HepG2 (cell line): ENCODE data around the gene GPR37L1. TPM values are rescaled to one million over a fixed set of nuclear protein-coding genes. Genes with fewer than 3 reads are reported as not detected.

Experiments used
- ATAC-seq: fragments of 200-7000 bp; cut with Tn5 transposase; 3 replicates; pipeline ENCODE4 v1.9.1; 2020; ENCODE audit warnings: mild to moderate bottlenecking, moderate library complexity
- BruUV-seq: library from RNA; stranded (reverse); fragments of 400-500 nt; replicated peaks from 2 replicates; lab custom pipeline; 2021; lab: Mats Ljungman, UMichigan
- CTCF ChIA-PET: fragments of 300-600 bp; formaldehyde crosslinking; extraction: SDS; loops from one replicate; lab custom pipeline; 2021; ENCODE audit warnings: low total read pairs, inconsistent platforms, low intra/inter-chr PET ratio; lab: Yijun Ruan, JAX
- POLR2A ChIA-PET: fragments of 350-600 bp; sonication (Branson Sonifier 250); formaldehyde crosslinking; loops from one replicate; lab custom pipeline; 2020; ENCODE audit warnings: antibody characterized with exemption, inconsistent platforms; lab: Yijun Ruan, JAX
- DNase-seq: peaks from one replicate; pipeline ENCODE4 v3.0.0-alpha.2; 2015; ENCODE audit warnings: low spot score
- FAIRE-seq: peaks from 3 replicates; lab custom pipeline; 2011; peaks lifted over from hg19 to GRCh38; lab: Jason Lieb, UNC
- H2AFZ ChIP-seq: one replicate; pipeline ENCODE4 v1.6.1; 2011; ENCODE audit warnings: low read length, inconsistent platforms
- H3K27ac ChIP-seq: fragments of 300-600 bp; 3 replicates; pipeline ENCODE4 v1.8.0; 2011; ENCODE audit warnings: mixed run types, mild to moderate bottlenecking, mixed read lengths, low read length, inconsistent platforms; ENCODE audit not compliant: insufficient read depth; ENCODE audit errors: extremely low read length
- H3K27me3 ChIP-seq, 2 experiments: fragments of 200-600 bp in 1 of 2; 2 replicates in 1 of 2; 3 replicates in 1 of 2; pipeline versions ENCODE4 v1.6.0 to v1.8.0; 2011; ENCODE audit warnings: low read length in 2 of 2, mild to moderate bottlenecking in 2 of 2, moderate library complexity in 2 of 2, inconsistent platforms in 1 of 2; ENCODE audit not compliant: insufficient read depth in 2 of 2, control insufficient read depth in 1 of 2
- H3K36me3 ChIP-seq, 2 experiments: fragments of 200-600 bp in 1 of 2; replicated peaks in 1 of 2; 2 replicates in 1 of 2; 3 replicates in 1 of 2; pipeline versions ENCODE4 v1.5.1 to v1.8.0; 2011; ENCODE audit warnings: low read length in 2 of 2, inconsistent platforms in 1 of 2; ENCODE audit not compliant: insufficient read depth in 2 of 2, control insufficient read depth in 1 of 2
- H3K4me1 ChIP-seq: 2 replicates; pipeline ENCODE4 v1.5.1; 2012; ENCODE audit warnings: low read length, inconsistent platforms; ENCODE audit not compliant: insufficient read depth
- H3K4me2 ChIP-seq: 2 replicates; pipeline ENCODE4 v1.6.0; 2011; ENCODE audit warnings: low read depth, low read length, inconsistent platforms
- H3K4me3 ChIP-seq, 3 experiments: fragments of 200-600 bp in 1 of 3; sonication (generic), shearing (Covaris generic) in 1 of 3; replicated peaks in 1 of 3; 2 replicates each; pipeline ENCODE4 v1.5.1; 2011 to 2016; ENCODE audit warnings: low read length in 3 of 3, inconsistent platforms in 2 of 3, low read depth in 2 of 3, mild to moderate bottlenecking in 2 of 3, control low read depth in 1 of 3, mixed read lengths in 1 of 3; ENCODE audit not compliant: insufficient read depth in 1 of 3
- H3K79me2 ChIP-seq: one replicate; pipeline ENCODE4 v1.6.1; 2011; ENCODE audit warnings: low read length, inconsistent platforms; ENCODE audit not compliant: insufficient read depth
- H3K9ac ChIP-seq: 2 replicates; pipeline ENCODE4 v1.6.0; 2011; ENCODE audit warnings: mild to moderate bottlenecking, low read depth, low read length, inconsistent platforms; ENCODE audit not compliant: insufficient read depth
- H3K9me3 ChIP-seq: 2 replicates; pipeline ENCODE4 v1.5.1; 2012; ENCODE audit warnings: mild to moderate bottlenecking, low read length
- H4K20me1 ChIP-seq: 2 replicates; pipeline ENCODE4 v1.6.0; 2011; ENCODE audit warnings: inconsistent platforms, mild to moderate bottlenecking, low read length, moderate library complexity; ENCODE audit not compliant: insufficient read depth
- AKAP8 ChIP-seq: sonication (generic); formaldehyde crosslinking; IDR thresholded peaks from 2 replicates; pipeline ENCODE4 v1.5.1; 2020; ENCODE audit warnings: mild to moderate bottlenecking, missing genetic modification reagents
- KAT2B ChIP-seq: fragments of 150-350 bp; IDR thresholded peaks from 2 replicates; pipeline ENCODE4 v1.6.1; 2014; ENCODE audit warnings: low read depth, low read length, borderline replicate concordance
- MED1 ChIP-seq: sonication (generic); formaldehyde crosslinking; IDR thresholded peaks from 2 replicates; pipeline ENCODE4 v1.4.0; 2020; ENCODE audit warnings: missing genetic modification reagents
- NCOA5 ChIP-seq: sonication (generic); formaldehyde crosslinking; IDR thresholded peaks from 2 replicates; pipeline ENCODE4 v1.4.0; 2020; ENCODE audit warnings: missing genetic modification reagents
- PTBP1 ChIP-seq: fragments of 200-400 bp; formaldehyde crosslinking; IDR thresholded peaks from 2 replicates; pipeline ENCODE4 v1.6.1; 2018; ENCODE audit warnings: low read length, low read depth; ENCODE audit not compliant: poor library complexity, severe bottlenecking
- SMARCC2 ChIP-seq: fragments of 450-650 bp; IDR thresholded peaks from 2 replicates; pipeline ENCODE4 v1.6.1; 2017; ENCODE audit warnings: antibody characterized with exemption, mild to moderate bottlenecking
- TGIF2 ChIP-seq: IDR thresholded peaks from 2 replicates; pipeline ENCODE4 v1.6.1; 2016; ENCODE audit warnings: control low read depth, missing compliant biosample characterization
- ZMYM3 ChIP-seq: sonication (generic); formaldehyde crosslinking; IDR thresholded peaks from 2 replicates; pipeline ENCODE4 v1.5.1; 2020; ENCODE audit warnings: mild to moderate bottlenecking, missing genetic modification reagents
- ZNF644 ChIP-seq: IDR thresholded peaks from 2 replicates; pipeline ENCODE4 v1.6.1; 2016; ENCODE audit warnings: low read depth
- WGBS: methylation state at CpG from one replicate; pipeline ENCODE4 v1.1.6; 2017; ENCODE audit warnings: low lambda C conversion rate; 5-methylcytosine and 5-hydroxymethylcytosine counted together
- in situ Hi-C: cut with HindIII; loops from 2 replicates; pipeline ENCODE4 v1.10.0; 2017; ENCODE audit warnings: low pct_unique_long_range_greater_than_20kb; ENCODE audit not compliant: extremely low pct_ligation_motif_present
- intact Hi-C: fragments of 100-400 bp; cut with micrococcal nuclease; formaldehyde crosslinking; loops from one replicate; pipeline ENCODE4 v1.10.0; 2022; ENCODE audit not compliant: unreplicated experiment
- polyA plus RNA-seq, 8 experiments: library from polyadenylated mRNA; depleted of rRNA in 3 of 8; stranded (reverse) in 7 of 8; unstranded in 1 of 8; fragments of >200 nt; fragmentation: Illumina TruSeq in 4 of 8; extraction: Trizol in 4 of 8; gene quantifications; 2 replicates each; pipeline versions ENCODE4 v1.2.1 to v1.2.3, GENCODE V29; 2011 to 2016; ENCODE audit warnings: low read depth in 4 of 8, missing spikeins in 1 of 8, mixed read lengths in 1 of 8; ENCODE audit not compliant: insufficient read depth in 1 of 8
- total RNA-seq, 5 experiments: library from RNA; depleted of rRNA; stranded (reverse); fragments of >200 nt; fragmentation: Illumina TruSeq; extraction: Trizol; gene quantifications; 2 replicates each; pipeline ENCODE4 v1.2.3, GENCODE V29; 2016; ENCODE audit warnings: low read depth in 1 of 5
- TF ChIP-seq, protein P1 (sequence below): sonication (generic); formaldehyde crosslinking; IDR thresholded peaks from 2 replicates; pipeline ENCODE4; 2020; ENCODE audit warnings: missing genetic modification reagents, mild to moderate bottlenecking, borderline replicate concordance
- TF ChIP-seq, protein P2 (sequence below): sonication (generic); formaldehyde crosslinking; IDR thresholded peaks from 2 replicates; pipeline ENCODE4 v1.8.0; 2022; ENCODE audit warnings: missing genetic modification reagents, mild to moderate bottlenecking, inconsistent platforms, borderline replicate concordance
- TF ChIP-seq, protein P3 (sequence below): sonication (generic); formaldehyde crosslinking; conservative IDR thresholded peaks from 2 replicates; pipeline ENCODE4 v1.4.0; 2020; ENCODE audit warnings: missing genetic modification reagents

The GPR37L1 gene
- total and polyA plus RNA-seq, 2 of the 13 experiments (the other 11 are each of a cell fraction or from before 2014, with no cell fraction given): 0.13 TPM; not detected in 1

- Histone ChIP-seq H3K27ac (no peak overlapping the region), H3K4me1 (peaks cover 65% of the 10 kb centered on the region), H3K9ac (no peak overlapping the region), H2AFZ (no peak overlapping the region), H3K9me3 (no peaks in the 10 kb centered on the region), H3K4me3 (no peak overlapping the region), H3K36me3 (no peaks in the 10 kb centered on the region), H3K4me2 (no peak overlapping the region), H3K79me2 (no peaks in the 10 kb centered on the region), H4K20me1 (no peaks in the 10 kb centered on the region), H3K27me3 (no peaks in the 10 kb centered on the region)
- in situ Hi-C loops (no loop called here), intact Hi-C loops (no loop called here)
- no peak for FAIRE-seq
- no peak for TF ChIP-seq ZNF644
- no peak for TF ChIP-seq KAT2B
- TF ChIP-seq, protein P1, sequence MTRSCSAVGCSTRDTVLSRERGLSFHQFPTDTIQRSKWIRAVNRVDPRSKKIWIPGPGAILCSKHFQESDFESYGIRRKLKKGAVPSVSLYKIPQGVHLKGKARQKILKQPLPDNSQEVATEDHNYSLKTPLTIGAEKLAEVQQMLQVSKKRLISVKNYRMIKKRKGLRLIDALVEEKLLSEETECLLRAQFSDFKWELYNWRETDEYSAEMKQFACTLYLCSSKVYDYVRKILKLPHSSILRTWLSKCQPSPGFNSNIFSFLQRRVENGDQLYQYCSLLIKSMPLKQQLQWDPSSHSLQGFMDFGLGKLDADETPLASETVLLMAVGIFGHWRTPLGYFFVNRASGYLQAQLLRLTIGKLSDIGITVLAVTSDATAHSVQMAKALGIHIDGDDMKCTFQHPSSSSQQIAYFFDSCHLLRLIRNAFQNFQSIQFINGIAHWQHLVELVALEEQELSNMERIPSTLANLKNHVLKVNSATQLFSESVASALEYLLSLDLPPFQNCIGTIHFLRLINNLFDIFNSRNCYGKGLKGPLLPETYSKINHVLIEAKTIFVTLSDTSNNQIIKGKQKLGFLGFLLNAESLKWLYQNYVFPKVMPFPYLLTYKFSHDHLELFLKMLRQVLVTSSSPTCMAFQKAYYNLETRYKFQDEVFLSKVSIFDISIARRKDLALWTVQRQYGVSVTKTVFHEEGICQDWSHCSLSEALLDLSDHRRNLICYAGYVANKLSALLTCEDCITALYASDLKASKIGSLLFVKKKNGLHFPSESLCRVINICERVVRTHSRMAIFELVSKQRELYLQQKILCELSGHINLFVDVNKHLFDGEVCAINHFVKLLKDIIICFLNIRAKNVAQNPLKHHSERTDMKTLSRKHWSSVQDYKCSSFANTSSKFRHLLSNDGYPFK: no peak
- no peak for TF ChIP-seq AKAP8
- TF ChIP-seq, protein P2, sequence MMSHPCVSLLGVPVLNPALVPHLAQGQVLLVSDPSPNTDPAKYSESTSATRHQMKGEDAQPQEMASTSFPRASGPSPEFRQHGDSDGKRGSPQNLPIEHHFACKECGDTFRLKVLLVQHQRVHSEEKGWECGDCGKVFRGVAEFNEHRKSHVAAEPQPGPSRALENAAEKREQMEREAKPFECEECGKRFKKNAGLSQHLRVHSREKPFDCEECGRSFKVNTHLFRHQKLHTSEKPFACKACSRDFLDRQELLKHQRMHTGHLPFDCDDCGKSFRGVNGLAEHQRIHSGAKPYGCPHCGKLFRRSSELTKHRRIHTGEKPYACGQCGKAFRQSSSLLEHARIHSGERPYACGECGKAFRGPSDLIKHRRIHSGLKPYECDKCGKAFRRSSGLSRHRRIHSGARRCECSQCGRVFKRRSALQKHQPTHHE (CRISPR knock-in tag): no peak
- no peak for TF ChIP-seq MED1 (CRISPR knock-in tag)
- TF ChIP-seq, protein P3, sequence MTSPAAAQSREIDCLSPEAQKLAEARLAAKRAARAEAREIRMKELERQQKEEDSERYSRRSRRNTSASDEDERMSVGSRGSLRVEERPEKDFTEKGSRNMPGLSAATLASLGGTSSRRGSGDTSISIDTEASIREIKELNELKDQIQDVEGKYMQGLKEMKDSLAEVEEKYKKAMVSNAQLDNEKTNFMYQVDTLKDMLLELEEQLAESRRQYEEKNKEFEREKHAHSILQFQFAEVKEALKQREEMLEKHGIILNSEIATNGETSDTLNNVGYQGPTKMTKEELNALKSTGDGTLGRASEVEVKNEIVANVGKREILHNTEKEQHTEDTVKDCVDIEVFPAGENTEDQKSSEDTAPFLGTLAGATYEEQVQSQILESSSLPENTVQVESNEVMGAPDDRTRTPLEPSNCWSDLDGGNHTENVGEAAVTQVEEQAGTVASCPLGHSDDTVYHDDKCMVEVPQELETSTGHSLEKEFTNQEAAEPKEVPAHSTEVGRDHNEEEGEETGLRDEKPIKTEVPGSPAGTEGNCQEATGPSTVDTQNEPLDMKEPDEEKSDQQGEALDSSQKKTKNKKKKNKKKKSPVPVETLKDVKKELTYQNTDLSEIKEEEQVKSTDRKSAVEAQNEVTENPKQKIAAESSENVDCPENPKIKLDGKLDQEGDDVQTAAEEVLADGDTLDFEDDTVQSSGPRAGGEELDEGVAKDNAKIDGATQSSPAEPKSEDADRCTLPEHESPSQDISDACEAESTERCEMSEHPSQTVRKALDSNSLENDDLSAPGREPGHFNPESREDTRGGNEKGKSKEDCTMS (CRISPR knock-in tag): no peak
- no peak for TF ChIP-seq SMARCC2
- TF ChIP-seq PTBP1: no peak
- TF ChIP-seq TGIF2 (CRISPR knock-in tag): no peak
- TF ChIP-seq ZMYM3: no peak
- TF ChIP-seq NCOA5 (CRISPR knock-in tag): no peak
- WGBS: 83% methylated on average over 9 of the region's 9 CpGs
- no peak for DNase-seq
- CTCF ChIA-PET: no interaction called here
- BruUV-seq: no TSS peak
- POLR2A ChIA-PET: interaction anchor here (3.4 kb wide), 1 partner anchor 63 kb away, joined by 24 read pairs; the partner anchor contains the start of gene ELF3
- no peak for ATAC-seq
Measured at GRCh38 chr1:202073206-202073605, 49.5 kb upstream of the GPR37L1 start.
